ENCODE measurements around the gene TUBA4B. TPM values are rescaled to one million over a fixed set of nuclear protein-coding genes. Genes with fewer than 3 reads are reported as not detected.
"Not testable (repeated sequence)": the region's sequence is repeated elsewhere in the genome, so short reads cannot be mapped to it uniquely, and the experiment has no call there.

Gene TUBA4B
- total and polyA plus RNA-seq, 4 donors = 0.38 to 1.5 (median 0.39) TPM; not detected in 1

DNA sequence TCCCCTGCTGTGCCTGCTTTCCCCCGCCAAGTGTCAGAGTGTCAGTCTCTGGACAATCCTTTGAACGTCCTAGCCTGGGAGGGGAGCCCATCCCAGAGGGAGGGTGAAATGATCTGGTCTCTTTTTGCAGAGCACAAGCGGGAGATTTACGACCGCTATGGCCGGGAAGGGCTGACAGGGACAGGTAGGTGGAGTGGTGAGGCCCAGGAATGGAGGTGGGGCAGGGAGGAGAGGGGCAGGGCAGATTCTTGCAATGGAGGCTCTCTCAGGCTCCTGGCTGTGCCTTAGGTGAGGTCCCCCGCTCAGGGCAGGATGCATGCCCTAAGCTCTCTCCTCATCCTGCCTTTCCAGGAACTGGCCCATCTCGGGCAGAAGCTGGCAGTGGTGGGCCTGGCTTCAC lies 28.5 kb downstream of the TUBA4B start:
- Histone ChIP-seq H3K4me3 (ENCODE audit: low read depth, low read length) (no peak overlapping the region), H3K36me3 (ENCODE audit: control insufficient read depth, insufficient read depth, low read length) (peaks cover 58% of the 10 kb centered on the region), H3K27ac (ENCODE audit: low read depth, low read length) (no peak overlapping the region), H3K9me3 (ENCODE audit: control insufficient read depth, insufficient read depth, low read length) (no peaks in the 10 kb centered on the region), H3K4me1 (ENCODE audit: control insufficient read depth, insufficient read depth, low read length) (peaks cover 70% of the 10 kb centered on the region), H3K27me3 (ENCODE audit: control insufficient read depth, insufficient read depth, low read length) (no peaks in the 10 kb centered on the region)
- DNase-seq (ENCODE audit: low read depth in 4 of 6, low spot score in 6 of 6) = no peak
- 58% methylated on average over 8 of the region's 8 CpGs for WGBS (ENCODE audit: insufficient coverage)

DNA sequence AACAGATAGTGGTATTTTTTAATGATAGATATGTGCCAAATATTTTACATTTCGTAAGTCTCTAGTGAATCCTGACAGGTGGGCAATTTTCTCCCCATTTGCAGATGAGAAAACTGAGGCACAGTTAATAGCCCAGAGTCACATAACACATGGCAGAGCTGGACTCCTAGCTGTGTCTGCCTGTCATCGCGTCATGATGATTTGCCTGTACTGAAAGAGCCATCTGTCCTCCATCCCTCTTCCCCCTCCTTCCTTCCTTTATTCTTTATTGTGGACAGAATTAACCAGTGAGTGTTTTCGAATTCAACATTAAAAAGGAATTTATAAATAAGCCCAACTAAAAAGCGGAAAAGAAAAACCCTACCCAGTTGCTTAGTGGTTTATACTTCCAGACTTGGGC lies 29.3 kb downstream of the TUBA4B start:
- Histone ChIP-seq H3K9me3 (ENCODE audit: control insufficient read depth, insufficient read depth, low read length) (no peaks in the 10 kb centered on the region), H3K27me3 (ENCODE audit: control insufficient read depth, insufficient read depth, low read length) (no peaks in the 10 kb centered on the region), H3K4me1 (ENCODE audit: control insufficient read depth, insufficient read depth, low read length) (peaks cover 77% of the 10 kb centered on the region), H3K27ac (ENCODE audit: low read depth, low read length) (peak overlapping the region; percentile 57), H3K36me3 (ENCODE audit: control insufficient read depth, insufficient read depth, low read length) (peaks cover 63% of the 10 kb centered on the region), H3K4me3 (ENCODE audit: low read depth, low read length) (no peak overlapping the region)
- no peak for DNase-seq (ENCODE audit: low read depth in 4 of 6, low spot score in 6 of 6)
- 100% methylated on average over 1 of the region's 5 CpGs for WGBS (ENCODE audit: insufficient coverage)

DNA sequence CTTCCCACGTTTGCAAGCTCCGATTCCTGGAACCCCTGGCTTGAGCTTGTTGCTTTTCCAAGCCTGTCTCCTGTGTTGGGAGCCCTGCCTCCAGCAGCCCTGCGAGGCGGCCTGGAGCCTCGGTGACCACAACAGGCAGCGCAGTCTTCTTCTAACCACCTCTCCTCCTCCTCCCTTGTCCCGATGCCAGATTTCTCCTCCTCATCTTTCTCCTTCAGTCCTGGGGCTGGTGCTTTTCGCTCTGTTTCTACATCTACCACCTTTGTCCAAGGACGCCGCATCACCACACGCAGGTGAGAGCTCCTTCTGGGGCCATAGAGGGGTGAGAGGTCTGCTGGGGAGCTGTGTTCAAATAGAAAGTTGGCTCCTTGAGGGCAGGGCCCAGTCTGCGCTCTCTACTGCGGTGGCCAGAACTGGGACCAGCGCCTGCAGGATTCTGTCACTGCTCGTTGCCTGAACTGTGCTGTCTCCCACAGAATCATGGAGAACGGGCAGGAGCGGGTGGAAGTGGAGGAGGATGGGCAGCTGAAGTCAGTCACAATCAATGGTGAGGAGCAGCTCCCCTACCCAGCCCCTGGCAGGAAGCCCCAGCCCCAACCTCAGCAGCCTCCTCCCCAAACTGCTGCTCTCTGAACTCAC lies 30.0 kb downstream of the TUBA4B start:
- H3K4me3 ChIP-seq (ENCODE audit: low read depth, low read length) = no peak overlapping the region
- H3K9me3 ChIP-seq (ENCODE audit: control insufficient read depth, insufficient read depth, low read length) = no peaks in the 10 kb centered on the region
- peak overlapping the region; percentile 57 for H3K27ac ChIP-seq (ENCODE audit: low read depth, low read length)
- peaks cover 73% of the 10 kb centered on the region for H3K4me1 ChIP-seq (ENCODE audit: control insufficient read depth, insufficient read depth, low read length)
- DNase-seq (ENCODE audit: low read depth in 4 of 6, low spot score in 6 of 6) = no peak
- H3K36me3 ChIP-seq (ENCODE audit: control insufficient read depth, insufficient read depth, low read length) = peaks cover 66% of the 10 kb centered on the region
- WGBS (ENCODE audit: insufficient coverage) = 94% methylated on average over 11 of the region's 17 CpGs
- H3K27me3 ChIP-seq (ENCODE audit: control insufficient read depth, insufficient read depth, low read length) = no peaks in the 10 kb centered on the region

DNA sequence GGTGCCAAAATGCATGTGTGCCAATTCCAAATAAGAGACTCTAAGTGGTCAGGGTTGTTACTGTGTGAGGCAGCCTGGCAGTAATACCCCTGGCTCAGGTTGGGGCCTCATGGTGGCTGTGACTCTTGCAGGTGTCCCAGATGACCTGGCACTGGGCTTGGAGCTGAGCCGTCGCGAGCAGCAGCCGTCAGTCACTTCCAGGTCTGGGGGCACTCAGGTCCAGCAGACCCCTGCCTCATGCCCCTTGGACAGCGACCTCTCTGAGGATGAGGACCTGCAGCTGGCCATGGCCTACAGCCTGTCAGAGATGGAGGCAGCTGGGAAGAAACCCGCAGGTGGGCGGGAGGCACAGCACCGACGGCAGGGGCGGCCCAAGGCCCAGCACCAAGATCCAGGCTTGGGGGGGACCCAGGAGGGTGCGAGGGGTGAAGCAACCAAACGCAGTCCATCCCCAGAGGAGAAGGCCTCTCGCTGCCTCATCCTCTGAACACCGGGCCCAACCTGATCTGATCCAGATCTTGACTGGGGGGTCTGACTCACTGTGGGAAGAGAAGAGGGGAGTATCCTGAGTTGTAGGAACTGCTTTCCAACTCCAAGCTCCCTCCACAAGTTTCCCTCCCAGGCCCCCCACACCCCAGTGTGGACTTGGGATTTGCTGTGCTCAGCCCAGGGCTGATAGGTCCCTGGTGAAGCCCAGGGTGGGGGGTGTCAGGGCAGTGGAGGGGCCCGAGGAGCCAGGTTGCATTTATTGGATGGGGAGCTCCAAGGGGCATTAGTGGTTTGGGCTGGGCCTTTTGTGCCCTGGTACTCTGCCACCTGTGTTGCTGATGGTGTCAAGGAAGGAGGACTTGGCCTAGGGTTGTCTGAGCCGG lies 31.7 kb downstream of the TUBA4B start:
- no peak overlapping the region for H3K4me3 ChIP-seq (ENCODE audit: low read depth, low read length)
- H3K4me1 ChIP-seq (ENCODE audit: control insufficient read depth, insufficient read depth, low read length) = peaks cover 68% of the 10 kb centered on the region
- peak overlapping the region; percentile 67 for H3K27ac ChIP-seq (ENCODE audit: low read depth, low read length)
- no peaks in the 10 kb centered on the region for H3K9me3 ChIP-seq (ENCODE audit: control insufficient read depth, insufficient read depth, low read length)
- no peak for DNase-seq (ENCODE audit: low read depth in 4 of 6, low spot score in 6 of 6)
- 88% methylated on average over 12 of the region's 16 CpGs for WGBS (ENCODE audit: insufficient coverage)
- H3K27me3 ChIP-seq (ENCODE audit: control insufficient read depth, insufficient read depth, low read length) = no peaks in the 10 kb centered on the region
- H3K36me3 ChIP-seq (ENCODE audit: control insufficient read depth, insufficient read depth, low read length) = peaks cover 72% of the 10 kb centered on the region

DNA sequence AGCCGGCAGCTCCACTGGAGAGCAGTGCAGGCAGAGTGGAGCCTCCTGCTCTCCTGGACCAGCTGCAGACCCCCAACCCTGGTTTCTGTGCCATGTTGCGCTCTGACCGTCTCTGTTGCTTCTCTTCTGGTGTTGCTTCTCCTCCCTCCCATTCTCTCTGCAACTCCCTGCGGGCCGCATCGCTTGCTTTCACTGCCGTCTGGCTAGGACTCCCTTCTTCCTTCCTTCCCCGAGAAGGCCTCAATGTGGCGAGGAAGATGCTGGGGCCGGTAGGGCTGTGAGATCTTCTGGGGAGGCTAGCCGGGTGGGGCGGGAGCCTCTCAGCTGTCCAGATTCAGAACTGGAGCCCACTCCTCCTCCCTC lies 32.3 kb downstream of the TUBA4B start:
- Histone ChIP-seq H3K27me3 (ENCODE audit: control insufficient read depth, insufficient read depth, low read length) (no peaks in the 10 kb centered on the region), H3K4me3 (ENCODE audit: low read depth, low read length) (no peak overlapping the region), H3K36me3 (ENCODE audit: control insufficient read depth, insufficient read depth, low read length) (peaks cover 74% of the 10 kb centered on the region), H3K27ac (ENCODE audit: low read depth, low read length) (peak overlapping the region; percentile 67), H3K4me1 (ENCODE audit: control insufficient read depth, insufficient read depth, low read length) (peaks cover 68% of the 10 kb centered on the region), H3K9me3 (ENCODE audit: control insufficient read depth, insufficient read depth, low read length) (no peaks in the 10 kb centered on the region)
- whole genome bisulfite sequencing (ENCODE audit: insufficient coverage) = 83% methylated on average over 4 of the region's 12 CpGs
- DNase-seq (ENCODE audit: low read depth in 4 of 6, low spot score in 6 of 6) = no peak

DNA sequence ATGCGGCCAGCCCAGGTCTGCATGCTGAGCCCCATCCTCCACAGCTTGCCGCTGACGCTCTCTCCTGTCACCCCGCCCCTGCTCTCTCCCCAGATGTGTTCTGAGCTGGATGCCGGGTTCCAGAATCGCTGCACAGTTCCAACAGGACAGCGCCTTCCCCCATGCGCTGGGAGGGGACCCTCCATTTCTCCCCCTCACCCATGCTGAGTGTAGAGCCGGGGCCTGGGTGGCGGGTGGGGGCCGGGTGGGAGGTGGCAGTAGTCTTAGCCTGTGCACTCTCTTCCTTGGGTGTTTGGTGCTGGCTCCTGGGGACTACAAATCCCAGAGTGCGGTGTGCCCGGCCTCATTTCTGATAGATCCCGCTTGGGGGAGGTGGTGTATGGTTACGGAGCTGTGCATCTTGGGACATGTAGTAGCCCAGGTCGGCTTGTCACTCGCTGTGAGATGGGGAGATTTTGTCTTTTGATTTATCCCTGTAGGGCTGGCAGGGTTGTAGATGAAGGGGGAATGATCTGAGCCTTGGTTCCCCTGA lies 32.9 kb downstream of the TUBA4B start:
- no peaks in the 10 kb centered on the region for H3K9me3 ChIP-seq (ENCODE audit: control insufficient read depth, insufficient read depth, low read length)
- peaks cover 75% of the 10 kb centered on the region for H3K36me3 ChIP-seq (ENCODE audit: control insufficient read depth, insufficient read depth, low read length)
- H3K4me3 ChIP-seq (ENCODE audit: low read depth, low read length) = no peak overlapping the region
- peak overlapping the region; percentile 76 for H3K27ac ChIP-seq (ENCODE audit: low read depth, low read length)
- WGBS (ENCODE audit: insufficient coverage) = 30% methylated on average over 9 of the region's 17 CpGs
- no peaks in the 10 kb centered on the region for H3K27me3 ChIP-seq (ENCODE audit: control insufficient read depth, insufficient read depth, low read length)
- H3K4me1 ChIP-seq (ENCODE audit: control insufficient read depth, insufficient read depth, low read length) = peaks cover 68% of the 10 kb centered on the region
- DNase-seq (ENCODE audit: low read depth in 4 of 6, low spot score in 6 of 6) = peak in 2 of 6 donors; percentile 79 to 80

DNA sequence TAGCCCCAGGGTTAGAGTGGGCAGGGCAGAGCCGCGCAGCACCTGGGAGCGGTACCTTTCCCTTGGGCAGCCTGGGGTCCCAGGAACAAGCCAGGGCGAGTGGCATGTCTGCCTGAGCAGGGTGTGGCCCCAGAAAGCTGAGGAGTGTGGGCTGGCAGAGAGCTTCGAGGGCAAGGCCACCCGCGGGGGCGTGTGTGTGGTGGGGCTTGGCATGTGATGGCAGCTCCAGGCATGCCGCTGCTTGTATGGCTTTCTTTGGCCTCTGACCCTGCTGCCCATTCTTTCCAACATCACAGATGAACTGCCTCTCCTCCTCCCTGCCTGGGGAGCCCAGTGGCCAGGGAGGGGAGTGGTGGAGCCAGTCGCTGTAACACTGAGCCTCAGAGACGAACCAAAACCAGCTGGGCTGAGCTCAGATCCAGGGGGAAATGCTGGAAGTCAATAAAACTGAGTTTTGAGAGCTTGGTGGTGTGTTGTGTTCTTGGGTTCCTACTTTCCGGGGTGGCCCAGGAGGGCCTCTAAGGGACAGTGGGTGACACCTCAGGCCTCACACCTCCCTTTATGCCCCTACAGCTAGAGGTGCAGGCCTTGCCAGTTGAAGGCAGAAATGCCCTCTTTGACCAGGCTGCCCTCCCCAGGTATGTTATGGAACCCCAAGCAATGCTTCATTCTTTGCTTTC lies 33.5 kb downstream of the TUBA4B start:
- no peak overlapping the region for H3K4me3 ChIP-seq (ENCODE audit: low read depth, low read length)
- H3K27ac ChIP-seq (ENCODE audit: low read depth, low read length) = peak overlapping the region; percentile 76
- peaks cover 65% of the 10 kb centered on the region for H3K4me1 ChIP-seq (ENCODE audit: control insufficient read depth, insufficient read depth, low read length)
- DNase-seq (ENCODE audit: low read depth in 4 of 6, low spot score in 6 of 6) = peak in 1 of 6 donors; percentile 32
- 76% methylated on average over 10 of the region's 12 CpGs for whole genome bisulfite sequencing (ENCODE audit: insufficient coverage)
- no peaks in the 10 kb centered on the region for H3K27me3 ChIP-seq (ENCODE audit: control insufficient read depth, insufficient read depth, low read length)
- peaks cover 69% of the 10 kb centered on the region for H3K36me3 ChIP-seq (ENCODE audit: control insufficient read depth, insufficient read depth, low read length)
- no peaks in the 10 kb centered on the region for H3K9me3 ChIP-seq (ENCODE audit: control insufficient read depth, insufficient read depth, low read length)

DNA sequence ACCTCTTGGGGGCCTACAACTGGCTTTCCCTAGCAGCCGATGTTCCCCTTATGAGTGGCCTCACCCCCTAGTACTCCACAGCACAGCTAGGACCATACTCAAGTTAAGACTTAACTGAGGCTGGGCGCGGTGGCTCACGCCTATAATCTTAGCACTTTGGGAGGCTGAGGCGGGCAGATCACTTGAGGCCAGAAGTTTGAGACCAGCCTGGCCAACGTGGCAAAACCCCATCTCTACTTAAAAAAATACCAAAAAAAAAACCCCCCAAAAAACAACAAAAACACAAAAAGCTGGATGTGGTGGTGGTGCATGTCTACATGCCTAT lies 34.0 kb downstream of the TUBA4B start:
- DNase-seq (ENCODE audit: low read depth in 4 of 6, low spot score in 6 of 6); H3K9me3 ChIP-seq (ENCODE audit: control insufficient read depth, insufficient read depth, low read length); H3K4me3 ChIP-seq (ENCODE audit: low read depth, low read length); H3K27me3 ChIP-seq (ENCODE audit: control insufficient read depth, insufficient read depth, low read length): not testable (repeated sequence)
- Histone ChIP-seq H3K4me1 (ENCODE audit: control insufficient read depth, insufficient read depth, low read length) (peaks cover 60% of the 10 kb centered on the region), H3K36me3 (ENCODE audit: control insufficient read depth, insufficient read depth, low read length) (peaks cover 64% of the 10 kb centered on the region), H3K27ac (ENCODE audit: low read depth, low read length) (peak overlapping the region; percentile 76)
- 85% methylated on average over 4 of the region's 6 CpGs for WGBS (ENCODE audit: insufficient coverage)

DNA sequence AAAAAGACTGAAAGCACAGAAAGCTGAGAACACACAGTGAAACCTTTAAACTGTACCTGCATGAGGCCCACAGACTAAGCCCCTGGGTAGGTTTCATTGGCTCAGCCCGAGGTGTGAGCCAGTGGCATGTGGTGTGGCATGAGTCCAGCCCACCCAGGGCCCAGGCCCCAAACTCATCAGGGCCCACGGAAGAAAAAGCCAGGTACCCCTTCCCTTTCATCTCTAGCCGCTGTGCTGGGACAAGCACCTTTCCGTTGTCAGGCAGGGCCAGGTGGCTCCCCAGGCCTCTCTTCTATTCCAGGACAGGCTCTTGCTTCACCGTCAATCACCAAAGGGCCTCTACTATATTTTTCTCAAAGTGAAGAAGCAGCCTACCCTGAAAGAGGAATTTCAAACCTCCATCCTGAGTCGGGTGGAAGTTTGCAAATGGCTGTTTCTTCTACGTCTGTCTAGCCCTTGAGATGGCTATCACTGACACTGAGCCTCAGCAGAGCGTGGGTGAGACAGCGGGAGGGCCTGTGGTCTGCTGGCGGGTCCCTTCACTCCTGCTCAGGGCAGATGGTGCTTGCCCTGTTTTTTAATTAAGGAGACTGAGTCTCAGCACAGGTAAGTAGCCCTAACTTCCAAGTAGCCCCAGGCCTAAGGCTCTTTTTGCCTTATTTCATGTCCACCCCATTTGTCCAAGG lies 34.7 kb downstream of the TUBA4B start:
- peaks cover 59% of the 10 kb centered on the region for H3K4me1 ChIP-seq (ENCODE audit: control insufficient read depth, insufficient read depth, low read length)
- no peak overlapping the region for H3K27ac ChIP-seq (ENCODE audit: low read depth, low read length)
- no peaks in the 10 kb centered on the region for H3K27me3 ChIP-seq (ENCODE audit: control insufficient read depth, insufficient read depth, low read length)
- WGBS (ENCODE audit: insufficient coverage) = 84% methylated on average over 9 of the region's 10 CpGs
- no peak for DNase-seq (ENCODE audit: low read depth in 4 of 6, low spot score in 6 of 6)
- no peaks in the 10 kb centered on the region for H3K9me3 ChIP-seq (ENCODE audit: control insufficient read depth, insufficient read depth, low read length)
- no peak overlapping the region for H3K4me3 ChIP-seq (ENCODE audit: low read depth, low read length)
- peaks cover 62% of the 10 kb centered on the region for H3K36me3 ChIP-seq (ENCODE audit: control insufficient read depth, insufficient read depth, low read length)
